Tongue (tissue), 2 donors: ENCODE data around the gene ATXN7L2. TPM values are rescaled to one million over a fixed set of nuclear protein-coding genes. Genes with fewer than 3 reads are reported as not detected.

Source experiments
- DNase-seq: peaks from one replicate; pipeline ENCODE4 v3.0.0-alpha.2; 2015
- total RNA-seq: library from RNA; depleted of rRNA; stranded (reverse); fragments of >200 nt; gene quantifications from one replicate; pipeline ENCODE4 v1.2.3, GENCODE V29; 2014

The ATXN7L2 gene
- total RNA-seq, 1 donor from 2014 or later = 2.2 TPM

DNA sequence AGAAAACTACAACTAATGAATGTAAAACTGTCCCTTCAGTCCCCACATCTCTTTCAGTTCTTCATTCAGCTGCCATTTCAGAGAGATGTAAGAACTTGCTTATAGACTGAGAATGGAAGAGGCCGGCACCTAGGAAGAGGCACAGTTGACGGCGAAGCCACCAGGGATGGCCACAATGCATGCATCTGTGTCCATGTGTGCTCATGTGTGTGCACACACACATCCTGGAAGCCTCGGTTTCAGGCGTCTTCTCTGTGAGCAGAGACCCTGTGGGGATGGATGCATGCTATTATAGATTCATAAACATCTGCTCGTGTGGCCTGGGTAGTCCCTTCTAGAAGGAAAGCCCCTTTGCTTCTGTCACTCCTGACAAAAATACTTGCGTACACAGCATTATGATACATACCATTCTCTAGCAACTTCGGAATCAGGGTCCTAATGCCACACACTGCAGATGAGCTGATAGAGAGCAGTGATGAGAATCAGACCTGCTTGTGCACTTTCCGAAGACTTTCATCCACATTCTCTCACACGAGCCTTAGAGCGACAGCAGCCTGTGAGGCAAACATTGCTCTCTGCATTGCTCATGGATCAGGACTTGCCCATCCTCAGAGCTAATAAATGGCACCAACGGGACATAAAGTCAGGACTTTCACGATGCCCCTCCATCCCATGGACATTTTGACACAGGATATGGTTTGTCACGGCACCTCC, 43.5 kb downstream of the ATXN7L2 start:
- DNase-seq = no peak

- DNase-seq = peak; percentile 58
Measured at GRCh38 chr1:109527846-109528695, 44.4 kb downstream of the ATXN7L2 start.

DNA sequence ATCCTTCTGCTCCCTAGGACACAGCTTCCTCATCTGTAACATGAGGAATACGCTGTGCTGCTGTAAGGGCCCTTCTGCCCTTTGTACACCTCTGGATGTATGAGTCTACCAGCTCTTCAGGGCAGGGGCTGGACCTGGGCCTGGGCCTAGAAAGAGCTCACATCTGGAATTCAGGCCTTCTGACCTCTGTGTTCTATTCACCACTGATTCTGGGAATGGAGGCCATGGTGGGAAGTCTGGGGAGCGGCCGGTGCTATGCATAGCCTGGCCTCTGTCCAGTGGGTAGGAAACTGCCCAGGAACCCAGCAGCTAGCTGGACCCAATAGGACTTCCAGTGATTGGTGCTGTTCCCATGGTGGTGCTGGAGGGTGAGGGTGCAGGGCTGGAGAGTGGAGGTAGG, 45.0 kb downstream of the ATXN7L2 start:
- DNase-seq = no peak

DNA sequence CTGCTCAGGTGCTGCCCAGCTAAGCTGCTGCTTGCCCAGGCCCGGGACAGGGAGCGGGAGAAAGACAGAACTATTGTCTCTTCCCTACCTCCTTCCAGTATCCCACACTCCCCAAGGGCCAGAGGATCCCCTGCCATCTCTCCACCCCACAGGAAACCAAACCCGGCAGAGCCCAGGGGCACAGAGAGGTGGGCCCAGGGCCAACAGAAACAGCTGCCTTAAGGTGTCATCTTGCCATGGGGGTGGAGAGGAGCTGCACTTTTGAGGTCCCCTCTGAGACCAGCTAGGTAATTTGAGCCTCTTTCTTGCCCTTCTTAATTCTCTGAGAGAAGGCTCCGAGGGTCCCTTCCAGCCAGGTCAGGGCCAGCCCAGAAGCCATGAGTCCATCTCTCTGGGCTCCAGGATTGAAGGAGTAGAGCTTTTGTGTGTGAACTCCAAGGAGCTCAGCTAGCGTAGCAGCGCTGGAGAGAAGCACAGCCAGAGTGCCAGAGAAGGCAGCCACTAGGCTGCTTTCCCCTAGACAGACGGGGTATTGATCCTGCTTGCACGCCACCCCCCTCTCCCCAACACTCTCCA, 46.3 kb downstream of the ATXN7L2 start:
- DNase-seq = peak; percentile 91

DNA sequence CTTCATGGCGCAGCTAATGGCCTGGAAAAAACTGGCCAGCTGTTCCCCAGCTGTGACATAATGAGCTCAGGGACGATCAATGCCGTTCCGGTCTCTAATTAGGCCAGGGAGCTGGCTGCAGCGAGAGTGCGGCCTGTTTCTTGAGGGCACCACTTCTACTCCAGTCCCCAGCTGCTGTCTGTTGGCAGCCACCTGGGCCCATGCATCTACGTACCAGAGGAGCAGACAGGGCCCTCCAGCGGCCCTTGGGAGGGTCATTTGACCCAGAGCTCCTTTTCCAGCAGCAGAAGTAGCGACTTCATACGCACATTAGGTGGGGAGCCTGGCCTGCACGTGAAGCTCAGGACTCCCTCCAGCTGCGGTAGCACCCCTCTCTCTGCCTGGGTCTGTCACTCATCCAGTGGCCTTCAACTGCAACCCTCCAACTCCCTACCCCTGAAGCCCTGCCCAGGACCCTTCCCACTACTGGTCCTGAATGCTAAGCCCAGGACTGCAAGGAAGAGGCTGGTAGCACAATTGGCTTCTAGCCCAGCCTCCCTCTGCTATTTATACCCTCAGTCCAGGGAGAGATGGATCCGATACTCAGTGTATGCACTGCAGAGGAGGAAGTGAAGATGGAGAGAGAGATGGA, 46.9 kb downstream of the ATXN7L2 start:
- peak; percentile 97 for DNase-seq

DNA sequence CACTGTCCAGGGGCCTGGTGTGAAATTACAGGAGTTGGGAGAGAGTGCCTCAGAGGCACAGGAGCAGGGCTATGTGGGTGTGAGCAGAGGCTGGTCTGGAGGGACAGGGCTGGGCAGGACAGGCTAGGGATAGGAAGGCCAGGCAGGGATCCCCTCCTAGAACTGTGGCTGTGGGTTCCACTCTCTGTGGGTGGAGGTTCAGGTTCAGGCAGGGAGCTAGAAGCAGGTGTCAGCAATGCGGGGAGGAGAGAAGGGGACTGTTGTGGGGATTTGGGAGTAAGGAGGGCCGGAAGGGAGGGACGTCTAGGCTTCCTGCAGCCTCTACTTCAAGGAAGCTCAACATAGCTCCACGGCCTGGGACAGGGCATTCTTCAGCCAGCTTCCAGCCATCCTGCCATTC, 47.7 kb downstream of the ATXN7L2 start:
- DNase-seq = no peak

DNA sequence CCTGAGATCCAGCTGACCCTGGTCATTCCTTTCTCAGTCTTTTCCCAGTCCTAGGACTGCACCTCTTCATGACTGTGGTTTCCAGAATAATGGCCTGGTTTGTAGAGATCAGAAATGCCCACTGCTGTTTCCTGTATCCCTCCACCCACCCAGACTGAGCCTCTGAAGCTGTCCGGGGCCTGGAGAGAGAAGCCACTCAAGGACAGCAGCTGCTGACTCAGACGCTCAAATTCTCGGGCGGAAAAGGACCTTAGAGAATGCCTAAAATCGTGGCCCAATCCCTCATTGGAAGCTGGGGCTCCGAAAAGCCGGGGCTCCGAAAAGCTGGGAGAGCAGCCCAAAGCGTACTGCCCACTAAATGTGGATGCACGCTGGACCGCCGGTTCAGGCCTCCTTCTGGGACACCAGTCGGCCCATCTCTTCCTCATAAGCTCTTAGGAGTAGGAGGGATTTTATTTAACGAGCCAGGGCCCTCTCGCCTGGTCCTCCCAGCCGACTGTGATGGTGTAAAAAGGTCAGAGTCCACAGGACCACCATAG, 48.2 kb downstream of the ATXN7L2 start:
- DNase-seq = no peak

- DNase-seq = peak; percentile 94
Measured at GRCh38 chr1:109532365-109533136, 48.8 kb downstream of the ATXN7L2 start.

DNA sequence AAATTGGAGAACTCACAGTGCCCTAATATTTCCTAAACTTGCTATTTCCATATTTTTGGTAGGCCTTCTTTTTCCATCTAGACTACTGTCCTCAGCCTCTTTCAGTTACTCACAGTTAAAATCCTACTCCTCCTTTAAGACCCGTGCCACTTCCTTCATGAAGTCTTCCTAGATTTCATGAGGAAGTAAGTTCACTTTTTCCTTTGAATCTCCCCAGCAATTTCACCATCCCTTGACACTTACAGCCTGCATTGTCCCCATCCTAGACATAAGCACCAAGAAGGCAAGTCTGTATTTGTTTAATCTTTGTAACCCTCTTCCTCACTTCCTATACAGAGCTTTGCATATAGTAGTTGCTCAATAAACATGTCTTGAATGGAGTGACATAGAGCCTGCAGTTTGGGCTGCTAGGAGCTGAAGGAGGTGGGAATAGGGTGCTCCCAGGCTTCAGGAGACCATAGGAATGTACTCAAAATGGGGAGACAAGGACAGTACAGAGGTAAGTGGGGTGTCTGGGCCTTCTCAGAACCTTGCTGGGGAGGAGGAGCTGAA, 50.7 kb downstream of the ATXN7L2 start:
- DNase-seq = no peak

GRCh38 chr1:109535481-109535880, 51.8 kb downstream of the ATXN7L2 start:
- no peak for DNase-seq

DNA sequence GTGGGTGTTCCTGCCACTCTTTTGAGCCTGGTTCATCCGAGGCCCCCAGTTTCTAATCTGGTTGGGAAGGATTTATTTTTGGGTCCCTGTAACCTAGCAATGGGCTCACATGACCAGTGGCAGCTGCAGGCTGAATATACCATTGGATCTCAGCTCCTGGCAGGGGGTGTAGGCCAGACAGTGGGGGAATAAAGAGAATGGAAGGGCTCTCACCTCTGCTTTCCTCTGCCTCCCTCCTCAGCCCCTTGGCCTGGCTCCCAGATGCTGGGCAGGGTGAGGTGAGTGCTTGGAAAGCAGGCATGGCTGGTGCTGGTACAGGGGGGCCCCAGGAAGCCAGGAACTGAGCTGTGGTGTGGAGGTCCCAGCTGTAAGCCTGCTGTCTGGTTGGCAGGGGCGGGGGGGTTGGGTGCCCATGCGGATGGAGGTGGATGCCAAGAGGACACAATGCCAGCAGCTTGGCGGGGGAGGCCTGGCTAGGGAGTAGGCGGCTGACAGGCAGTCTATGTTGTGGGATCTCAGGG, 52.3 kb downstream of the ATXN7L2 start:
- DNase-seq = peak; percentile 92

DNA sequence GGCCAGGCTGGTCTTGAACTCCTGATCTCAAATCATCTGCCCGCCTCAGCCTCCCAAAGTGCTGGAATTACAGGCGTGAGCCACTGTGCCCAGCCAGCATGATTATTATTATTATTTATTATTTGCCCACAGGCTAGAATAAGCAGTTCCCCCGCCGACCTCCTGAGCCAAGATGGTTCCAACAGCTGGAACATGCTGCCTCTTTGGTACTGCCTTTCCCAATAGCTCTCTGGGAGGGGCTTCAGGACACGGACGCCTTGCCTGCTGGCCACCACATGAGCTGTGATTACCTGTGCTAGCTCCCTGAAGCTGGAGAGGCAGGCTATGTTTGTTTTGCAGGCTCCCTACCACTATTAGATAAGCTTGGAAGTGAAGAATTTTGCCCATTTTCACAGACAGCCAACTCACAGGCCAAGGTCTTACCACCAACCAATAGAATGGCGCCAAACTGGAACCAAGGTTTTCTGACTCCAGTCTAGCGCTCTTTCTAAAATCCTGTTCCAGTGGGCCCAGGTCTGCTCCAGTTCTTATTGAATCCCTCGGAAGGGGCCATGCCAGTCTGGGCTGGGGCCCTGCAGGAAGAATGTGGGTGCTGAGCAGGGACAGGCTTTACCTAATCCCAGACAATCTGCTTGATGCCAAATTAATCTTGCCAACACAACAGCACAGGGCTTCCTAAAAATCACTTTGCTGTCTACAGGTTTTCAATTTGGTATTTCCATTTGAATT, 53.9 kb downstream of the ATXN7L2 start:
- no peak for DNase-seq

DNA sequence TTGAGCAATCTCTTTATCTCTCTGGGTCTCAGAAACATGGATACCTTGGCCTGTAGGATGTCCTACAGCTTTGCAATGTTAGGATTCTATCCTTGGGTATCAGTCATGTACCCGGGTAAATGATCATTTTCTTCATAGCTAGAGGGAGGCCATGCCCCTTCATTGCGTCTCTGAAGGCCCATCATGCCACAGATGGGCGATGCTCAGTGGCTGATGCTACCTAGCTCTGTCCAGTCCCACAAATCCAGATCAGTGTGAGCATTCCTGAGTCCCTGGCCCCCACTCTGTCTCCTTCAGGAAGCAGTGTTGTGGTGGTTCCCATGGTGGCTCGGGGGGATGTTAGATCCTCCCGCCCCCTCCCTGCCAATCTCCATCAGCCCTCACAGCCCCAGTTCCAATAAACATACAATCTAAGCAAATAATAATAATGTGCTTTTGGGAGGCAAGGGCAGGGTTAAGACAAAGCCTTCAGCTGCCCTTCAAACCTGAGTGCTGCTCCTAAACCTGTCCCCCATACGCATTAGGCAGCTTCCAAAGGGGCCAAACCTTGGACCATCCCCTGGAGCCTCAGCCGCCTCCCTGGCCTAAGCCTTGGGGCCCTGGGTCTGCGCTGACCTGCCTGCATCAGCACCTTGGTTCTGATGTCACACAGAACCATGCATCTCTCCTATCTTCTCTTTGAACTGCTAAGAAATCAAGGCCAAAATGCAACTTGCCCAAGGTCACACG, 55.3 kb downstream of the ATXN7L2 start:
- no peak for DNase-seq

DNA sequence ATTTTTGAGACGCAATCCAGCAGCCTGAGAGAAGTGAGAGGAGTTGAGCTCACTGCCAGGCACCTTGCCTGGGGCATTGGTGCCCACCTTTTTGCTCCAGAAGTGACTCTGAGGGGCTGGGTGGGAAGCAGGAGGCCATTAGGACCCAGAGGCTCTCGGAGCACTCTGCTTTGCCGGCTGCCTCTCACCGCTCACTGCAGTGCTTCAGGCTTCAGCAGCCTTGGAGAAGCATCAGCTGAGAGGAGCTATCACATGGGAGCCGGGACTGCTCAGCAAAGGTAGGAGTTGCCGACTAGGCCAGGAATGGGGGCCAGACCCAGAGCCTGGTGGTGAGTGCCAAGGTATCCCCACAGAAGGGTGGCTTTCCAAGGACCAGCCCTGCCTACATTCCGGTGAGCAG, 56.0 kb downstream of the ATXN7L2 start, which contains the start of gene GPR61:
GPR61 (plus strand) TSS at position 197 of the 400 bp plus-strand sequence. CDS start 3,151 bp downstream, outside the sequence.
- no peak for DNase-seq

GRCh38 chr1:109541102-109541501, 57.4 kb downstream of the ATXN7L2 start:
- no peak for DNase-seq
